HG03175 (cell line): Measurements from ENCODE around the gene CNGA1.

Source experiments
- ATAC-seq: cut with Tn5 transposase; IDR thresholded peaks from one replicate; pipeline ENCODE4 v1.9.1; 2021; ENCODE audit warnings: mild to moderate bottlenecking, moderate library complexity; ENCODE audit not compliant: unreplicated experiment

The CNGA1 gene

DNA sequence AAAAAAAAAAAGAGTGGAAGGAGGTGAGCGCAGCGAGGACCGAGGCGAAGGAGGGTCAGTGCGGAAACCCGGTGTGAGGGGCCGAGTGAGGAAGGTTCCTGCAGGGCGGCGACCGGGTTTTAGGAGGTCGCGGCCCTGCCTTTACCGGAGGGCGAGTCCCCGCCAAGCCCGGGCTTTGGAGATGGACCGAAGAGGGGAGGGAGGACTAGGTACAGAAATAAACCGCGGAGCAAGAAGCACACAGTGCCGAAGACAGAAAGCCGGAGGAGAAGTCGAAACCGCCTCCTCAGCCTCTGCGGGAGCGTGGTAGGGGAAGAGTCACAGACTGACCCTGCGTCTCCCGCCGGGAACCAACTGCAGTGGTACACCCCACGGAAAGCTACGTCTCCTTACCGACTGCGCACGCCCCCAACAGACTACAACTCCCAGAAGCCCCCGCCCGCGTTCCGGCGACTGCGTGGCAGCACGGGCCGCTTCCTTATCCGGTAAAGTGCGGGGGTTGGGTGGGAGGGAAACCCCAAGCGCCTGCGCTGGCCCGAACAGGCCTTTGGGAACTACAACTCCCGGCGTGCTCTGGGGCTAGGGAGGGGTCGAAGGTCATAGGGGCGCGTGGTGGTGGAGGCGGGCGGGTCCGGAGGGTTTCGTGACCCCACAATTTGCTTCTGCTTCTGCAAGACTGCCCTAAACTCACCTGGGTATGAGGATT, 102.1 kb downstream of the CNGA1 start, which contains the start of gene NFXL1:
Gene NFXL1 (minus strand): TSS at position 364 of the 706 bp plus-strand sequence. CDS start 380 bp downstream, outside the sequence.
- ATAC-seq = peak; percentile 98

DNA sequence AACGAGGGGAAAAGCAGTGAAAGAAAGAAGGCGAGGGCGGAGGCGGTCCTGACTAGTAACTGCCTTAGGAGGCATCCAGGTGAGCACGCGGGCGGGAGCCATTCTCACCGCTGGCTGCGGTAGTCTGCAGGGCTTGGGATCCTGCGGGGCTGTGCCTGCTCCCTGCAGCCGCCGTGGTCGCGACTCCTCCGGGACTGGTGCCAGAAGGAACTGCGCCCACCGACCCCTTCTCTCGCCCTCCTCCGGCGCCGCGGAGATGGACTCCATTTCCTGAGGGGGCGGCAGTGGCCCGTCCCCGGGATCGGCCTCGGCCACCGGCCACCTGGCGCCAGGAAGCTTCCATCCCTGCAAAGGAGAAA, 102.6 kb downstream of the CNGA1 start:
- peak; percentile 17 for ATAC-seq

DNA sequence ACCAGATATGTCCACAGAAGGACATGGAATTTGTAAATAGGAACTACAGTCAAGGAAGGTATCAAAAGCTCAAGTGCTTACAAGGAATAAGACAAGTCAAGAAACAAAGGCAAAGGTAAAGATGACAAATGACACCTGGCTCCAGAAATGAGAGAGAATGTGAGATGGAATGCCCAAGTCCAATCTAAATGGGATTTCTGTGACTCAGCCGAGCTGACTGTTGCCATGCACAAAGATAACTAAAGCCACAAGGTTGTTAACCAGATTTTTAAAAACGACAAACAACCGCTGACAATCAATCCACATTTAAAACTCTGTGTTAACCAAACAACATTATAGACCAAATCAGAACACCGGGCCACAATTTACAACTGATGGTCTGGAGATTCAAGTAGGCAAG, 103.2 kb downstream of the CNGA1 start:
- no peak for ATAC-seq

DNA sequence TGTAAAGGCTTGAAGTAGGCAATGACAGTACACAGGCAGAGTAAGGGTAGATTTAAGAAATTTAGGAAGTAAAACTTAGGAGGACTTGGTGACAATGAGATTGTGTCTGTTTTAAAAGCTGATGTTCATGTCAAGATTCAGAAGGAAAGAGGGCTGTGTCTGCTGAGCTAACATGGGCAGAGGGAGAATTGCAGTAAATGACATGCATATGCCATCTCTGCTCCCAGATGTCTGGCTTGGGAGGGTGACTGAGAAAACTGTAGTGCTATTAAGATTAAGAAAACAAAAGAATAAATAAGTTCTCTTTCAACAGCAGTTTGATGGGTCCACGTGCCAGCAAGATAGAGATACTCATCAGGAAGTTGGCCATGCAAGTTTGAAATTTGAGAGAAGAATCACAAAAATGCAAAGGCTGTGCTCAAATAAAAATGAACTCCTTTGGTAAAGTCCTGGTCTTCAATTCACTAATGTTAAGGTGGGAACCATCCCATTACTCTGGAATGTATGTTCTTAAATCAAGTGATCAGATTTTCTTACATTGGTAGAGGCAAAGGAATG, 109.3 kb downstream of the CNGA1 start:
- ATAC-seq = no peak

DNA sequence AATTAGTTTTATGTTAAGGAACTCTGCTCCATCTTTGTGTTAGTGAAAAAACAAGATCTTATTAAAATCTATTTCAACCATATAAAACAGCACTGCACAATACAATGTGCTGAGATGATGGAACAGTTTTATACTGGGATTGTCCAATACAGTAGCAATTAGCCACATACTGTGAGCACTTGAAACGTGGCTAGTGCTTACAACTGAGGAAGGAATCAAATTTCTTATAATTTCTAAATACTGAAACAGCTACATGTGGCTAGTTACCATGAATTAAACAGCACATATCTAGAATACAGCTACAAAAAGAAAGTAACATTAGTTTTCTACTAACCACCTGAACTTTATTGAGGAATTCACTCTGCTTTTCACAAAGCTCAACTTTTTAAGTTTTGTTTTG, 116.8 kb downstream of the CNGA1 start:
- ATAC-seq = no peak

DNA sequence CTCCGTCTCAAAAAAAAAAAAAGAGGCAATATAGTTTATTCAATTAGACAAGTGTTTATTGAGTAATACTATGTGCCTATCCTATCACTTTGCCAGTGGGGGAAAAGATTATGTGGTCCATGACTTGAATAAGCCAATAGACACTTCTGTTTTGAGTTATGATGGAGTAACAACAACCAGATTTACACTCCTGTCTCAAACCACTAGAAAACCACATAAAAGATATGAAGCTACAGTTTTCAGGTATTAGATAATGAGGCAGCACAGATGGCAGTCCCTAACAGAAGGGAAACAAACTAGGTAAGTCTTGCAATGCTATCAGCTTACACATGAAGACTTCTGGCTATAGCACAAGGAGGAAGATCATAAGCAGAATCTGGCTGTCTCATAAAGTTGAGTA, 124.6 kb downstream of the CNGA1 start:
- no peak for ATAC-seq
